ENCODE results near the gene DOCK7.
A peak's percentile ranks its signal among the peaks of the same experiment; 100 is the strongest.

DOCK7 gene

DNA sequence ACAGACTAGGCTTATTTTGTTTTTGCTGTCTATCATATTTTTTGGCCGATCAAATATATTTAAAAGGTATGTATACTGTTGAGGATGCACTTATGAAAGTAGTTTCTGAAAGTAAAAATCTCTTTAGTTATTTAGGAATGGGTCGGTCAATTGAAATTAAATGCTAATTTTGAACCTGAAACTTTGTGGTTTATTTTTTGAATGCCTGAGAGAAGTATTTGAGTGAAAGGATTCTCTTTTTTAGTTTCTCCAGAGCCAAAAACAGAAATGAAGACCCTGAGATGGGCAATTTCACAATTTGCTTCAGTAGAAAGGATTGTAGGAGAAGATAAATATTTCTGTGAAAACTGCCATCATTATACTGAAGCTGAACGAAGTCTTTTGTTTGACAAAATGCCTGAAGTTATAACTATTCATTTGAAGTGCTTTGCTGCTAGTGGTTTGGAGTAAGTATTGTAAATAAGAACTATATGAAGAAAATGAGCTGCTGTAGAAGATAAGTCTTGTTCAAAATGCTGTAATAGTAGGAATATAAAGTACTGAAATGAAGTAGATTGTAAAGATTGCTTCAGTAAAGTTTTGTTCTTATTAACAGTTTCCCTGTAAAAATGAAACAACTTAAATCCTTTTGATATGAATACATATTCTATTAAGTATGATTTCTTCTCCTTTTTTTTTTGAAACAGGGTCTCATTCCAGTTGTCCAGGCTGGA is 239.8 kb downstream of the DOCK7 start:
- DNase-seq (ENCODE audit: low read depth) = no peak

DNA sequence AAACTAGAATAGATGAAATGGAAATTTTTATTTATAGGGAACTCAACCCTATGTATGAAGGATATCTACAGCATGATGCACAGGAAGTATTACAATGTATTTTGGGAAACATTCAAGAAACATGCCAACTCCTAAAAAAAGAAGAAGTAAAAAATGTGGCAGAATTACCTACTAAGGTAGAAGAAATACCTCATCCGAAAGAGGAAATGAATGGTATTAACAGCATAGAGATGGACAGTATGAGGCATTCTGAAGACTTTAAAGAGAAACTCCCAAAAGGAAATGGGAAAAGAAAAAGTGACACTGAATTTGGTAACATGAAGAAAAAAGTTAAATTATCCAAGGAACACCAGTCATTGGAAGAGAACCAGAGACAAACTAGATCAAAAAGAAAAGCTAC is 243.5 kb downstream of the DOCK7 start:
- DNase-seq (ENCODE audit: low read depth) = no peak

DNA sequence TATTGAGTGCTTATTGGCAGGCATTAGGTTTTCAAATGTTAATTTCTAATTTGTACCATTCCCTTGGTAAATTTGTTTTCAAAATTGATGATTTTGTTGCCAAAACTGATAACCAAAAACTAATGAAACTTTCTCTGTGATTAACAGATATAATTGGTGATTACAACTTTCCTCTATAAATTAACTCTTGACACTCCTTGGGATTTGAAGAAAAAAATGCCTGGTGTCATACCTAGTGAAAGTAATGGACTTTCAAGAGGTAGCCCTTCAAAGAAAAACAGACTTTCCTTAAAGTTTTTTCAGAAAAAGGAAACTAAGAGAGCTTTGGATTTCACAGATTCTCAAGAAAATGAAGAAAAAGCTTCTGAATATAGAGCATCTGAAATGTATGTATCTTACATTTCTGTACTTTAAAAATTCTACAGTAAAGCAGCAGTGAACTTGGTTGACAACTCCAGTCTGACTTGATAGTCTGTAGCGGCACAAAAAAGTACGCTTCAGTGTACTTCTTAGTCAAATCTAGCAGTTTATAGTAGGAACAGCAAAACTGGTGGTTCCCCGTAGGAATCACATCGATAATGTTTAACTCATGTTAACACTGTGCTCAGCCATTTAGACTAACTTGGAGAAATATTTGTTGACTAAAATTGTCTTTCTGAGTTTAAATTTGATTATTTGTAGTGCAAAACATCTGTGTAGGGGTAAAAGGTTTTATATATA is 248.4 kb downstream of the DOCK7 start:
- no peak for DNase-seq (ENCODE audit: low read depth)

DNA sequence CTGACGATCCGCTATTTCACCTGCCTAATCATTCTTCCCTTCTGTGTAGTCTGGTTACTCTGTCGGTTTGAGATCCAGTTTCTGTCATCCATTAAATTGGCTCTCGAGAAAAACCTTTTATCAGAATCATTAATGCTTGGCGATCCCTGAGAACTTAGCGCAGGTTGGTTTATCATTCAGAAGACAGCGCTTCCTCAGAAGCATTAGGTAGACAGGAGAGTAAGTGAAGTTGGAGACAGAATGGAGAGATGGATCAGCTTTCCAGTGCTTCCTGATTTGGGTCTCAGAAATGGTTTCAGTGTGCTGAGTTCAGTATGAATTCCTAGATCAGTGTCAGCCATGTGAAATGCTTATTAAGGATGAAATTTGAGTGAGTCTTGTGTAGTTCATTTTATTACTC is 250.0 kb downstream of the DOCK7 start:
- DNase-seq (ENCODE audit: low read depth) = no peak

DNA sequence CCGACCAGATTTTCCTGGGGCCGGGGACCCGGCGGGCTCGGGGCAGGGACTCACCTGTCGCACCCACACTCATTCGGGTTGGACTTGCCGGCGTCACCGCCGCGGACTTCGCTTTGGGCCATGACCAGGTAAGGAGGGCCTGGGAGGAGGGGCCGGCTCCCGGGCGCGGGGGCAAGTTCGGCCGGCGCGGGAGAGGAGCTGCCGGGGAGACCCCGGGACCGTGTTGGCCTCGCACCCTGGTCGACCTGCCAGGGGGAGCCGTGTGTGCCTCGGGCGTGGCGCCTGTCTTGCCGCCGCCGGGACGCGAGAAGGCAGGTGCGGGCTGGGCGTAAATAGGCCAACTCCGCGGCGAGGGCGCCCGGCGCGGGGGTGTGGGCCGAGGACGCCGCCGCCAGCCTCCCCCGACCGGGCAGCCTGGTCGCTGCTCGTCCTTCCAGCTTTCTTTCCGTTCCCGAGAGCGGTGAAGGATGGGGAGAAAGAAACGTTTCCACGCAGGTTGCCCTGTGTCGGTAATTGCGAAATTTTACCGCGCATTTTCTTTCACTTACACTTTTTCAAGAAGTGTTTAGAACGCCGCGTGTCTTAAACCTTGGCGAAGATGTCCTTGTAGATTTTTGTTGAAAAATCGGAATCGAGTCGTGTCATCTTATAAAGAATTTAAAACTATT is 250.8 kb downstream of the DOCK7 start:
- no peak for DNase-seq (ENCODE audit: low read depth)

DNA sequence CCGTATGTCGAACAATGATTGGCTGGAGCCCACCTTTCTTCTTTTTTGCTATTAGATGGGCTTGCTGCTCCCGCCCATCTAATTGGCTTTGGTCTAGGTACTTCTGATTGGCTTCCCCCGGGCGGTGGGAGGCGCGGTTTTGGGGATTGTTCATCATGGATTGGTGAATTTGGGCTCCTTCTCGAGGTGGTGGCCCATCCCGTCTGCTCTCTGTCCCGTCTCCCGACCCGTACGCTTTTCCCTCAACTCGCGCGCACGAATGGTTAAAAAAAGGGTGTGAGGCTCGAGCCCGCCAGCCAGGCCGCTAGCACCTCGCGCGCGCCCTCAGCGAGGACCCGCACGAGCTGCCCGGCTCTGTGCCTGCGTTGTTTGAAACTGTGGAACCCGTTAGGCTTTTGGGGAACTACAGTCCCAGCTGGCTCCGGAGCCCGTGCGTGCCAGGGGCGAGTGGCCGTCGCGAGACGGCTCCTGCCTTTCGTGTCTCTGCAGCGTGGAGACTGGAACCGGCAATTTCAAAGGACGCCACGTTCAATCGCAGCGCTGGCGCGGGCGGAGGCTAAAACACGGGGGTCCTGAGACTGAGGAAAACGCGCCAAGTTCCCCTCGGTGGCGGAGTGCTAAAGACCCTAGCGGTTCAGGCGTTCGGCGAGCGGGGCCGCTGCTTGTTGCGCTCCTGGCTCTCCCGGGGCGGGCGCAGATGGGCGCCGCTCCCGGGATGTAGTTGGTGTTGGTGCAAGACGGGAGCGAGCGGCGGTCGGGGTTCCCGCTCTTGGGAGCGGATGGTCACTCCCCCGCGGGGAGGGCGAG is 251.5 kb downstream of the DOCK7 start, which contains the start of gene USP1:
USP1 (plus strand) TSS at position 584 of the 807 bp plus-strand sequence. CDS start 2,819 bp downstream, outside the sequence.
- DNase-seq (ENCODE audit: low read depth) = peak; percentile 100

DNA sequence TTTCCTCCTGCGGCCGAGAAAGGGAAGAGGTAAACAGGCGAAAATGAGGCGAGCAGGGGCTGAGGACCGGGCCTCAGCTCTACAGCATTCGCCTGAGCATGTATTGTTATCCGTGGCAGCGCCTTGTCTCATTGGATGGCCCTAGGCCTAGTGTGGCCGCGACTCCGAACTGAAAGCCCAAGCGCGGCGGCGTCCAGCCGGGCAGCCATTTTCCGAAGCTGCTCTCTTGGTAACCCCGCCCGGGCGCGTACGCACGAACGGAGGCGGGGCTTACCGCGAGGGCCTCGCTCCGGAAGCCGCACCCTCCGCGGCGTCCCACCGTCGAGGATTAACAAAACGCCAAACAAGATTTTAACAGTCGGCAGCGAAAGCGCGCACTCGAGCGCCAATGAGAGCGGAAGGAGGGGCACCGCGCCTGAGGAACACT is 252.1 kb downstream of the DOCK7 start:
- DNase-seq (ENCODE audit: low read depth) = no peak

DNA sequence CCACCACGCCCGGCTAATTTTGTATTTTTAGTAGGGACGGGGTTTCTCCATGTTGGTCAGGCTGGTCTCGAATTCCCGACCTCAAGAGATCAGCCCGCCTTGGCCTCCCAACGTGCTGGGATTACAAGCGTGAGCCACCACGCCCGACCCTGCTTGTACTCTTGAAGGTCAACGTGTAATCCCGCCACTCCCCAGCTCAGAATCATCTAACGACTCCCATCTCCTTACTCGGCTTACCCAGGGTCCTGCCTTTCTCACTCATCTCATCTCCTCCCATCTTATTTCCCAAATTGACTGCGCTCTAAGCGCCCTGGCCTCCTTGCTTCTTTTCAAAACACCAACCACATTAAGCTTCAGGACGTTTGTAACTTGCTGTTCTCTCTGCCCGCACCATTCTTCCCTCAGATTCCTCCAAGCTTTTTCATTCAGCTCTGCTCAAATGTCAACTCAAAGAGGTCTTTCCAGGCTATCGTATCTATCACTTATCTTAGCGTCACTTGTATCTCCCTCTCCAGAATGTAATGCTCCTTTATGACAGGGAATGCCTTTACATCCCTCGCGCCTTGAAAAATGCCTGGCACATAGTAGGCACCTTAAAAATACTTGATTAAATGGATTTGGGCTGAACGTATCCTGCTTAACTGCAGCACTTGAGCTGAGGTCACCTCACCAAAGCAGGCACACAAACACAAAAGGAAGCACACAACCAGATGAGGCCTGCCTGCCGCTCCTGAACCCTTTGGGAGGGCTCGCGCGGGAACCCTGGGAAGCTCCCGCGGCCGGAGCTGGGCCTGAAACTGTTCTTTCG is 252.8 kb downstream of the DOCK7 start:
- peak; percentile 31 for DNase-seq (ENCODE audit: low read depth)

DNA sequence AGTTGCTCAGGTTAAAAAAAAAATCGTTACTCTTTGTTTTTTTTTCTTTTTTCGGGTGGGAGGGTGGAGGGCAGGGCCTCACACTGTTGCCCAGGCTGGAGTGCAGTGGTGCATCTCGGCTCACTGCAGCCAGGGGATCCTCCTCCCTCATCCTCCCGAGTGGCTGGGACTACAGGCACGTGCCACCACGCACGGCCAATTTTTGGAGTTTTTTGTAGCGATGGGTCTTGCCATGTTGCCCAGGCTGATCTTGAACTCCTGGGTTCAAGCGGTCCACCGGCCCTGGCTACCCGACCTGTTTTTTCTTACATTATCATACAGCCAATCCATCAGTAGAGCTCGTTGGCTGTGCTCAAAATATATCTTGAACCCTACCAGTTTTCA is 253.6 kb downstream of the DOCK7 start:
- no peak for DNase-seq (ENCODE audit: low read depth)

DNA sequence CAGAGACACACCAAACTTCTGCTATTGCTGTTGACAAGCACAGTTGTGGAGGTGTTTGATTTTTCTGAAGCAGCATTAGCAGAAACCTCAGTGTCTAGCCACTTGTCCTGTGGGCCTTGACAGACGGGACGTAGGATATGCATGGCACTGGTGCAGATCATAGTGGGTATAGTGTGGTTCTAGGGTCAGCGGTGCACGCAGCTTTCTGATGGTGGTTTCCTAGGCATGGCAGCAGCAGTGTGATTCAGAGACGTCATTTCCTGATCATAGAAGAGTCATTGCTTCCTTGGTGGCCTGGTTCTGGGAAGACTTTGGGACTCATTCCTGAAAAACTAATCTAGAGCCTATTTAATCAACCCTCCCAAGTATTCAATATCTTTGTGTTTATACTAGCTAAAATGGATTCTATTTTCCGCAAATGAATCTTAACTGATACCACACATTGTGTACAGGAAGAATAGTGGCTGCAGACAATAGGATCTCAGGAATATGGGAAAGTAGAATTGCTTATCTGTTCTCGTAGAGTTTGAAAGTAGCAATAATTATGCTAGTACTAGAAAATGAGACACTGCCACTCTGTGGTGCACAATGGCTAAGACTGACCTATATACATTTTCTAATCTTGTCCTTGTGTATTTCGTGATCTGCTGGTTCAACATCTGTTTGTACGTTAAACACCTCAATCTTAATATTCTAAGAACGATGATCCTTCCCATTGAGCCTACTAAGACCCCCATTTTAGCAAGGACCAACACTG is 254.1 kb downstream of the DOCK7 start:
- no peak for DNase-seq (ENCODE audit: low read depth)

DNA sequence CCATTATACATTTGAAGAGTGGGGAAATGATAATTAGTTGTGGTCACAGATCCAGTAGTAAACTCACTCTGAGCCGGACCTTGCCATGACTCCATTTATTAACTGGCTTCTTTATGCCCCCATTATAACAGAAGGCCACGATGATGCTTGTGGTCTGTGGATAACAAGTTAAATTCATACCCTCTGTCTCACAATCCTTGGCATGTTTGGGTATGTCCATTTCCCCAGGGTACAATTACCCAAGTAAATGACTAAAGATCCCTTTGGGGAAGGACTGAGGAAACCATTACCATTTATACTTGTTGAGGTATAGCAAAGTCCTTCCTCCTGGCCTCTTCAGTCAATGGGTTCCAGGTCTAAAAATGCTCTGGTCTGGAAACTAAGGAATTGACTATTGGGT is 258.6 kb downstream of the DOCK7 start:
- DNase-seq (ENCODE audit: low read depth) = no peak

DNA sequence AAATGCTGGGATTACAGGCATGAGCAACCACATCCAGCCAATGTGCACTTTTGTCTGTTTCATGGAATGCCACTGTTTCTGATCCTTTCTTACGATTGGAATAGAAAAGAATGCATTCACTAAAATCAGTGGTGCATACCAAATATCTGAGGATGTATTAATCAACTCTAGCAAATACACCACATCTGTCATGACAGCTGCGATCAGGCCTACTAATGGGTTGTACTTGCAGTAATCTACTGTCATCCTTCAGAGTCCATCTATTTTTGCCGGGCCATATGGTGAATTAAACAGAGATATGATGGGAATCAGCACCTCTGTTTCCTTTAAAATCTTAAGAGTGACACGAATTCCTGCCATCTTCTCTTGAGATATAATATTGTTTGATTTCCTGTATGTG is 259.8 kb downstream of the DOCK7 start:
- no peak for DNase-seq (ENCODE audit: low read depth)

DNA sequence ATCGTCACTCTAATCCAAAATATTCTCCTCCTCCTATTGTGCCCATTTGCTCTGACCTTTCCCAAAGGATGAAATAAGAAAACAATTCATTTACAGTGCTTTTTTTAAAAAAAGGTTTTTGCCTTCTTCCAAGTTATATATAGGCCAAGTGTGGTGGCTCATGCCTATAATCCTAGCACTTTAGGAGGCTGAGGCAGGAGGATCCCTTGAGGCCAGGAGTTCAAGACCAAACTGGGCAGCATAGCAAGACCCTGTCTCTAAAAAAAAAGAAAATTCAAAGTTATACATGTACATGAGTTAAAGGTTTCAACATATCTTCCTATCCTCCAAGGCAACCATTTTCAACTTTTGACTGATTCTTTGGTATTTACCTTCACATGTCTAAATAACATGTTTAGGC is 261.4 kb downstream of the DOCK7 start:
- DNase-seq (ENCODE audit: low read depth) = no peak

DNA sequence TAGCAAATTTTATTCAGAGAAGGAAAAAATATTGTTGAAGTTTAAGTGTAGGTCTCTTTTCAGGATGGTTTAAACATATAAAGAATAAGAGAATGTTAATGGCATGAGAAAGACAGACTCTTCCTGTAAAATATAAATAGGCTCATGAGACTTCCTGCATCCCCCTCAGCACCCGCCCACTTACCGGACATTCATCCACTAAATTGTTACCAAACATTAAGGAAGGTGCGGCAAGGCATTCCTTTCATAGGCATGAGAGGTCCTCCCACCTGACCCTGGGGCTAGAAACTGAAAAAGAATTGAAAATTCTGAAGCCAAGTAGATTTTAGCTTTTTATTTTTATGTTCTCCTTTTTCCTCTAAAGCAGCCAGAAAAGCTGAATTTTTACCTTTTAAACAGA is 261.9 kb downstream of the DOCK7 start:
- DNase-seq (ENCODE audit: low read depth) = no peak

DNA sequence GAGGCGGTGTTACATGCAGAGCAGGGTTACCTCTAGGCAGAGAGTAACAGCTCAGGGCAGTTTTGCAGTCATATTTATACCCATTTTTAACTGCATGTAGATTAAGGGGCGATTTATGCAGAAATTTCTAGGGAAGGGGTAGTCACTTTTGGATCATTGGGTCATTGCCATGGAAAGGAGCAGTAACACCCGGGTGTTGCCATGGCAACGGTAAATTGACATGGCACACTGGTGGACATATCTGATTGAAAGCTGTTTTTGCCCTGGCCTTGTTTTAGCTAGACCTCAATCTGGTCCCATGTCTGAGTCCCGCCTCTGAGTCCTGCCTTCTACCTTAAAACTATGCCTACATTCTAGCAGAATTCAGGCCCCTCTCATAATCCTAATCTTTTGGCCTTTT is 263.1 kb downstream of the DOCK7 start:
- DNase-seq (ENCODE audit: low read depth) = no peak

DNA sequence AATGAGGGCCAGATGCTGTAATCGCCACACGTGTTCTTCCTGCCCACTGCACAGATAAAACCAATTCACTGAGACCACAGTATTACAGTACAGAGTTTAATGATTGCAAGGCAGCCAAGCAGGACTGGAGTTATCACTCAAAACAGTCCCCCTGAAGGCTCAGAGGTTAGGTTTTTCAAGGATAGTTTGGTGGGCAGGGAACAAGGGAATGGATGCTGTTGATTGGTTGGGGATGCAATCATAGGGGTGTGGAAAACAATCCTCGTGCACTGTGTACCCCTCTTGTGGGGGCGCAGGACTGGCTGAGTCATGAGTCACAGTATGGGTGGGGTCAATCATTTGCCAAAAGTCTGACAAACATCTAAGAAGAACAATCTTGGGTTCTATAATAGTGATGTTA is 263.8 kb downstream of the DOCK7 start:
- no peak for DNase-seq (ENCODE audit: low read depth)

DNA sequence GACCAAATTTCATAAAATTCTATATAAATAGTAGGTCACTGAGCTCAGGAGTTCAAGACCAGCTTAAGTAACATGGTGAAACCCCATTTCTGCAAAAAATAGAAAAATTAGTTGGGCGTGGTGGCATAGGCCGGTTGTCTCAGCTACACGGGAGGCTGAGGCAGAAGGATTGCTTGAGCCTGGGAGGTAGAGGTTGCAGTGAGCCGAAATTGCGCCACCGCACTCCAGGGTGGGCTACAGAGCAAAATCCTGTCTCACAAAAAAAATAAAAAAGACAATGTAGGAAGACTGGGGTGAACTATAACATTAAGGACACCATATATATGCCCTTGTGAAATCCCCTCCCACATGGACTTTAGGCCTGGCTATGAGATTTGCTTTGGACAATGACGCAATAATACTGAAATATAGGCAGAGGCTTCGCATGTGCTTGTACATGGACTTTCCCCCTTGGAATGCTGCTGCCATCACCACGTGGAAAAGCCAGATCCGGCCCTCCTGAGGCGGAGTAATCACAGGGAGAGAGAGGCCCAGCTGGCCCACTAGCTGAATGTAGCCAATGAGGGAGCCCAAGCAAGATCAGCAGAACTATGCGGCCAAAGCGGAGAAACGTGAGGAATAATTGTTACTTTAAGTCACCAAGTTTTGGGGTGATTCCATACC is 264.5 kb downstream of the DOCK7 start:
- no peak for DNase-seq (ENCODE audit: low read depth)

DNA sequence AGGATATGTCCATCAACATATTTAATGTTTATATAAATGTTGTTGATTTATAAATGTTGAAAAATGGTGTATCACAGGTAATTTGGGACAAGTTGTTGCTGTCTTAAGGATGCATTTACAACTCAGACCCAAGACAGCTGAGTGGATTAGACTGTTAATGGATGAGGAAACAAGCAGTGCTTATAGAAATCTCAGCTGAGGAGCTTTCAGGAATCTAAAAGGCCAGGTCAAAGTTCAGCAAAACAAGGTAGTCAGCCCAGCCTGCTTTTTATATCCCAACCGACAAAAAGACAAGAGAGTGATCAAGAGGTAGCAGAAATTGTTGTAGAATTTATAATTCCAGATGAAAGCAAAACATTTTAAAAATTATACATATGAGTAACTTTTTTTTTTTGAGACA is 268.0 kb downstream of the DOCK7 start:
- no peak for DNase-seq (ENCODE audit: low read depth)

DNA sequence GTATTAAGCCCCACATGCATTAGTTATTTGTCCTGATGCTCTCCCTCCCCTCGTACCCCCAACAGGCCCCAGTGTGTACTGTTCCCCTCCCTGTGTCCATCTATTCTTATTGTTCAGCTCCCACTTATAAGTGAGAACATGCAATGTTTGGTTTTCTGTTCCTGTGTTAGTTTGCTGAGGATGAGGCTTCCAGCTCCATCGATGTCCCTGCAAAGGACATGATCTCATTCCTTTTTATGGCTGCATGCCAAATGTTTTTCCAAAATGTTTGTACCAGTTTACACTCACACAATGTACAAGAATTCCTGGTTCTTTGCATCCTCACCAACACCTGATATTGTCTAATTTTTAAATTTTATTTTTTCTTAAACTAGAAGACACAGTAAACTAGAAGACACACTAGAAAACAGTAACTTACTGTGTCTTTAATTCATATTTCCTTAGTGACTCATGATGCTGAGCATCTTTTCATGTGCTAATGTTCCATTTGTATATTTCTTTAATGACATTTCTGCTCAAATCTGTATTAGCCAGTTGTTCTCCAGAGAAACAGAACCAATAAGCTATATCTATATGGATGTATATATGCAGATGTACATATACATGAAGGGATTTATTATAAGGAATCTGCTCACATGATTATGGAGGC is 270.7 kb downstream of the DOCK7 start:
- DNase-seq (ENCODE audit: low read depth) = no peak

DNA sequence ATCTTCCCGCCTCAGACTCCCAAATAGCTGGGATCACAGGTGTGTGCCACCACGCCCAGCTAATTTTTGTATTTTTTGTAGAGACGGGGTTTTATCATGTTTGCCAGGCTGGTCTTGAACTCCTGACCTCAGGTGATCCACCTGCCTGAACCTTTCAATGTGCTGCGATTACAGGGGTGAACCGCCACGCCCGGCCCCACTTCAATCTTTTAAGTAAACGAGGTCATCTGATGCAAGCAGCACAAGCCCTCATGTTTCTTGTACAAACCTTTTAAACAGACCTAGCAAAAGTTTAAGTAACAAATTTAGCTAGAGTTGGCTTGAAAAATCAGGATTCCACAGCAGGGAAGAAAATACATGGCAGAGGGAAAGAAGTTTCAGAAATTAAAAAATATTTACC is 272.5 kb downstream of the DOCK7 start:
- no peak for DNase-seq (ENCODE audit: low read depth)

All from stromal cell of bone marrow (primary cell).